NT2/D1 (cell line): ENCODE measurements around the gene SNRPA1.

Experiments used
- DNase-seq: peaks from one replicate; pipeline ENCODE4 v3.0.0-alpha.2; 2011; ENCODE audit warnings: low read depth, low spot score
- H3K27me3 ChIP-seq: 2 replicates; pipeline ENCODE4 v1.6.0; 2011; ENCODE audit warnings: mild to moderate bottlenecking; ENCODE audit not compliant: insufficient read length, insufficient read depth
- H3K36me3 ChIP-seq: 2 replicates; pipeline ENCODE4 v1.6.1; 2011; ENCODE audit warnings: mild to moderate bottlenecking, low read length, mixed read lengths; ENCODE audit not compliant: insufficient read depth, insufficient read length
- H3K4me1 ChIP-seq: 2 replicates; pipeline ENCODE4 v1.5.1; 2011; ENCODE audit not compliant: insufficient read depth, insufficient read length
- H3K4me3 ChIP-seq: 2 replicates; pipeline ENCODE4 v1.5.1; 2011; ENCODE audit warnings: low read depth; ENCODE audit not compliant: insufficient read length
- H3K9ac ChIP-seq: 2 replicates; pipeline ENCODE4 v1.6.0; 2011; ENCODE audit warnings: low read depth; ENCODE audit not compliant: insufficient read length
- H3K9me3 ChIP-seq: 2 replicates; pipeline ENCODE4 v1.5.1; 2011; ENCODE audit warnings: mild to moderate bottlenecking, low read length; ENCODE audit not compliant: insufficient read depth
- SUZ12 ChIP-seq: IDR thresholded peaks from 2 replicates; pipeline ENCODE4 v1.6.1; 2011; ENCODE audit not compliant: insufficient read length, insufficient read depth; ENCODE audit errors: extremely low read depth
- YY1 ChIP-seq: IDR thresholded peaks from 2 replicates; pipeline ENCODE4 v1.6.1; 2011; ENCODE audit not compliant: insufficient read length, insufficient read depth
- ZNF274 ChIP-seq: IDR thresholded peaks from 2 replicates; pipeline ENCODE4 v1.6.1; 2011; ENCODE audit warnings: mild to moderate bottlenecking, low read depth, low read length

The SNRPA1 gene

GRCh38 chr15:101252836-101253235, 42.2 kb downstream of the SNRPA1 start:
- no peak for DNase-seq
- H3K36me3 ChIP-seq: peaks cover 19% of the 10 kb centered on the region
- peak overlapping the region; percentile 83 for H3K9ac ChIP-seq
- H3K4me3 ChIP-seq: peak overlapping the region; percentile 76
- H3K4me1 ChIP-seq: peaks cover 8% of the 10 kb centered on the region
- TF ChIP-seq SUZ12 (no peak), ZNF274 (no peak)
- no peaks in the 10 kb centered on the region for H3K27me3 ChIP-seq
- no peaks in the 10 kb centered on the region for H3K9me3 ChIP-seq

- H3K9me3 ChIP-seq: no peaks in the 10 kb centered on the region
These were observed 42.9 kb downstream of the SNRPA1 start, which contains the start of gene CHSY1 for GRCh38 chr15:101251830-101252820. Gene CHSY1 (minus strand): TSS chr15:101252048. CDS start chr15:101251456, 592 bp downstream.

DNA sequence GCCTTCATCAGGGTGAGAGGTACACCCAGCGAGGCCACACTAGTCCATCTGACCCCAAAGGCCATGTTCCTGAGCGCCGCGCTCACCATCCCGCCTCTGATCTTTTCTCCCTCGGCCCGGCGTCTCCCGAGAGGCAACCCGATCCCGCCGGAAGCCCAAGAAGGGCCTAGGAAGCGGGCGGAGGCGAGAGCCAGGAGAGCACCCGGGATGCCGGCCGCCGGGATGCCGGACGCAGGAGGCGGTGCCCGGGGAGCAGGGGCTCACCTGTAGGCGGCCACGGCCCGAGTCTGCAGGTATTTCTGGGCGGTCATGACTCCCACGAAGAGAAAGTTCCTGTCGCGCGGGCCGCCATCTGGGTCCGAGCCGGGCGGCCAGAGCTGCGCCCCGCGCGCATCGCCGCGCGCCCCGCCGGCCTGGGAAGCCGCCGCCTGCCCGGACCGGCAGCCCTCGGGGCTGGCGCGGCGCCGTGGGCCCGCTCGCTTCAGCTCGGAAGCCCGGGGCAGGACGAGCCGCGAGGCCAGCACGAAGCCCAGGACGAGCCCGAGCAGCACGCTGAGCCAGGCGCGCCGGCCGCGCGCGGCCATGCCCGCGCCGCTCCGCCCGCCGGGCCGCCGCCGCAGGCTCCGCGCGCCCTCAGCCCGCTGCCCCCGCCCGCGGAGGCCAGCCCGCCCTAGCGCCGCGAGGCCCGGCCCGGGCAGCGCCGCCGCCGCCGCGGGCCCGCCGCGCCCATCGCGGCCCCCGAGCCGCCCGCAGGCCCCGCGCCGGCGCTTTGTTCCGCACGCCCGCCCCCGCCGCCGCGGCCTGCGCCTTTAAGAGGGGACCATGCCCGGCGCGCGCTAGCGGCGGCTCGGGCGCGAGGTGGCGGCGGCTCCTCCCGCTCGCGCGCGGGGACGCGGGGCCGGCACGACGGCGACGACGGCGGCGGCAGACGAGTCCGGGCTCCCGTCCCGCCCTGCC, 43.9 kb downstream of the SNRPA1 start:
- no peak for DNase-seq
- Histone ChIP-seq H3K4me3 (peak overlapping the region; percentile 76), H3K9ac (peak overlapping the region; percentile 88), H3K36me3 (peaks cover 35% of the 10 kb centered on the region), H3K4me1 (peaks cover 8% of the 10 kb centered on the region), H3K9me3 (no peaks in the 10 kb centered on the region), H3K27me3 (no peaks in the 10 kb centered on the region)
- no peak for TF ChIP-seq ZNF274

More at GRCh38 chr15:101251830-101252820, 42.9 kb downstream of the SNRPA1 start, which contains the start of gene CHSY1:
- H3K9ac ChIP-seq: peak within 1 kb of the TSS; percentile 88
- H3K27me3 ChIP-seq: no peaks in the 10 kb centered on the region
- TF ChIP-seq SUZ12 (no peak), ZNF274 (no peak), YY1 (peak; percentile 23)
- peak within 1 kb of the TSS; percentile 76 for H3K4me3 ChIP-seq
- H3K36me3 ChIP-seq: peaks cover 26% of the 10 kb centered on the region
- H3K4me1 ChIP-seq: peaks cover 8% of the 10 kb centered on the region
- DNase-seq: peak; percentile 43

DNA sequence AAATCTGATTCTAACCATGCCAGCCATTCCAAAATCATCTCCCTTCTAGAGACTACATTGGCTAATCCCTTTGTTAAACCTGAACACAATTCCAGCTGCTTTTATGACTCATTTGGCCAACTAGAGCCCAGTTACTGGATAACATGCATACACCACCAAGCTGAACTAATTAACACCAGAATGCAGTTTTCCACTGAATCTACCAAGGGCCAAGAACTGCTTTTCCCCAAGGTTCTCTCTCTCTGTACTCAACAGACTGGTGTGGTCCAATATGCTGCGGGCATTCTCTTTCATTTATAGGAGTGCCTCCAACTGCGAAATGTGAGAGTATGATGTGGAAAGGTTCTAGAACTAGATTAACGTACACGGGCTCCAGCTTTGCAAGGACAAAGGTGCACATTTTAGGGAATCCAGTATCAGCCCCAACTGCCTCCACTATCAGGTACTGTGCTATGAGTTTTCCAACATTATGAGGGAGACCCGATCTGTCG, 44.7 kb downstream of the SNRPA1 start:
- TF ChIP-seq SUZ12: no peak
- TF ChIP-seq ZNF274: no peak
- no peak for TF ChIP-seq YY1
- H3K36me3 ChIP-seq: peaks cover 40% of the 10 kb centered on the region
- peak overlapping the region; percentile 62 for H3K4me3 ChIP-seq
- peak overlapping the region; percentile 88 for H3K9ac ChIP-seq
- H3K9me3 ChIP-seq: no peaks in the 10 kb centered on the region
- H3K27me3 ChIP-seq: no peaks in the 10 kb centered on the region
- DNase-seq: no peak
- peaks cover 8% of the 10 kb centered on the region for H3K4me1 ChIP-seq

DNA sequence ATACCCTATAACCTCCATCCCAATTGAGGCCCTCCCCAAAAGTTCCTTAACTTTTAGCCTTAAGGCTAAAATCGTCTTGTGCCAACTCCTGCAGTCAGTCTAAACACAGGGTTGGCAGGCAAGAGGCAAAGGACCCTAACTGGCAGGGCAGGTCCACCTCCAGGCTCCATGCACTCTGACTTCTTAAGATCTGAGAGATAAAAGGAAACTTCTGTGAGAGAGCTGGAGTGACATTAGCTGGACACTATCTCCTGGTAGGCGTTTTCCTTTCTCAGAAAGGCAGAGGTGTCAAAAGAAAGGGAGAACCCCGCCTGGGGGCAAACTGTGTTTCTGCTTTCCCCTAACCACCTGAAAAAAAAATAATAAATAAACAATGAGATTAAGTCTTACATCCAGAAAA, 46.8 kb downstream of the SNRPA1 start:
- no peak for TF ChIP-seq ZNF274
- Histone ChIP-seq H3K4me1 (peaks cover 5% of the 10 kb centered on the region), H3K9ac (no peak overlapping the region), H3K9me3 (no peaks in the 10 kb centered on the region), H3K4me3 (no peak overlapping the region), H3K36me3 (peaks cover 52% of the 10 kb centered on the region), H3K27me3 (no peaks in the 10 kb centered on the region)
- no peak for DNase-seq

DNA sequence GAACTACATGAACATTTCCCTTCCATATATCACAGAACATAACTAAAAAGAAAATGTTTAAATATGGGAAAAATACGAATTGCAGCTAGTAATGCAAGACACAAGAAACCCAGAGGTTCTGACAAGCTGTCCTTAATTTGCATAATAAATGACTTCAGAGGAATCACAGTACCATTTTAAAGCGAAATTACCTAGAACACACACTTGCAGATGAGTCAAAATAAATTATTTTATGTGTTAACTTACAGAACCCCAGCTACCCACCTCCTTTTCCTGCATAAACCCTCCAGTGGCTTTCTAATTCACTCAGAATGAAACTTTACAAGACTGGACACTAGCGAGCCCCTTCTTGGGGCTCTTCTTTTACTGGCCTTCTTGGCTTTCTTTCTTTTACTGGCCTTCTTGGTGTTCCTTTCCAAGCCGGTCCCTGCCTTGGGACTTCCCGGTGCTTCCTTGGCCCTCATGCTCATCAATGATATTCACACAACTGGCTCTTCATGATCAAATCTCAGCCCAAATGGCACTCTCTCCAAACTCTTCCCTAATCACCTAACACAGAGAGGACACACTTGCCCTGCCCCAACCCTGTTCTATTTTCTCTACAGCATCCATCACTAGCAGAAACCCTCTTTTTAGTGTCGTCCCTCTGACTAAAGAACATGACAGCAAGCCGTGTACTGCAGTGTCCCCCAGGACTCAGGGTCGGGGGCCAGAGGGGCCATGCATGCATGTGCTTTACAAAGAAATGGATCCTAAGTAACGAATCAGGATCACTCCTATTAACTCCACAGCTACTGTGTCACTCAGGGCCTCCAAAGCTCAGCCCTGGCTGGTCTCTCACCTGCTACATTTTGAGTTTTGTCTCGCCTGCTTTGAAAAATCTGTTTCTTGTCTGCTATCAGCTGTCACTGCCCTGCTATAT, 48.0 kb downstream of the SNRPA1 start:
- H3K36me3 ChIP-seq: peaks cover 59% of the 10 kb centered on the region
- no peak for DNase-seq
- no peaks in the 10 kb centered on the region for H3K9me3 ChIP-seq
- H3K4me1 ChIP-seq: peaks cover 11% of the 10 kb centered on the region
- H3K27me3 ChIP-seq: no peaks in the 10 kb centered on the region
- no peak for TF ChIP-seq ZNF274
- no peak overlapping the region for H3K9ac ChIP-seq
- no peak overlapping the region for H3K4me3 ChIP-seq
